ENCODE measurements around the gene CCDC171. TPM values are rescaled to one million over a fixed set of nuclear protein-coding genes. Genes with fewer than 3 reads are reported as not detected.

CCDC171 gene
- total and polyA plus RNA-seq, 10 of the 15 experiments (the other 5 are each of a cell fraction or from before 2014, with no cell fraction given): 1.00 to 7.2 (median 2.8) TPM

DNA sequence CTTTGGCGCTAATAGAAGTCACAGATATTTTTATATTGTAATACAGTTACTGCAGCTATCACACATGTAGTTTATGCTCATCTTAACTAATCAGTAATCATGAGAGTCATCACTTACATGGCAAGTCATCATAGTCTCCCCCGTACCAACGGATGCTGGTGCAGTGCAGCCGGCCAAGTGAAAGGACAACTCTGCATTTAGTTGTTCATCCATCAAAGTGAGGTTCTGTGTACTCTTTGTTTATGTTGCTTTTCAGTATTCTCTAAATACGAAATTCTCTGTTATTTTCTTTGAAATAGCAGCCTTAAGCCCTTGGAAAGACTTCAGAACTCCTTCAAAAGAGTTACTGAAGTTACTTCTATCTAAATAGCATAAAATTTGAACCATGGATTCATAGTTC, 216.7 kb downstream of the CCDC171 start (continued):
- TF ChIP-seq, protein P1, sequence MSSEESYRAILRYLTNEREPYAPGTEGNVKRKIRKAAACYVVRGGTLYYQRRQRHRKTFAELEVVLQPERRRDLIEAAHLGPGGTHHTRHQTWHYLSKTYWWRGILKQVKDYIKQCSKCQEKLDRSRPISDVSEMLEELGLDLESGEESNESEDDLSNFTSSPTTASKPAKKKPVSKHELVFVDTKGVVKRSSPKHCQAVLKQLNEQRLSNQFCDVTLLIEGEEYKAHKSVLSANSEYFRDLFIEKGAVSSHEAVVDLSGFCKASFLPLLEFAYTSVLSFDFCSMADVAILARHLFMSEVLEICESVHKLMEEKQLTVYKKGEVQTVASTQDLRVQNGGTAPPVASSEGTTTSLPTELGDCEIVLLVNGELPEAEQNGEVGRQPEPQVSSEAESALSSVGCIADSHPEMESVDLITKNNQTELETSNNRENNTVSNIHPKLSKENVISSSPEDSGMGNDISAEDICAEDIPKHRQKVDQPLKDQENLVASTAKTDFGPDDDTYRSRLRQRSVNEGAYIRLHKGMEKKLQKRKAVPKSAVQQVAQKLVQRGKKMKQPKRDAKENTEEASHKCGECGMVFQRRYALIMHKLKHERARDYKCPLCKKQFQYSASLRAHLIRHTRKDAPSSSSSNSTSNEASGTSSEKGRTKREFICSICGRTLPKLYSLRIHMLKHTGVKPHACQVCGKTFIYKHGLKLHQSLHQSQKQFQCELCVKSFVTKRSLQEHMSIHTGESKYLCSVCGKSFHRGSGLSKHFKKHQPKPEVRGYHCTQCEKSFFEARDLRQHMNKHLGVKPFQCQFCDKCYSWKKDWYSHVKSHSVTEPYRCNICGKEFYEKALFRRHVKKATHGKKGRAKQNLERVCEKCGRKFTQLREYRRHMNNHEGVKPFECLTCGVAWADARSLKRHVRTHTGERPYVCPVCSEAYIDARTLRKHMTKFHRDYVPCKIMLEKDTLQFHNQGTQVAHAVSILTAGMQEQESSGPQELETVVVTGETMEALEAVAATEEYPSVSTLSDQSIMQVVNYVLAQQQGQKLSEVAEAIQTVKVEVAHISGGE (CRISPR knock-in tag; IDR thresholded peaks at IDR 0.05): no peak
- TF ChIP-seq RELA (IDR thresholded peaks at IDR 0.05; ENCODE audit: borderline replicate concordance, partially characterized antibody): no peak

DNA sequence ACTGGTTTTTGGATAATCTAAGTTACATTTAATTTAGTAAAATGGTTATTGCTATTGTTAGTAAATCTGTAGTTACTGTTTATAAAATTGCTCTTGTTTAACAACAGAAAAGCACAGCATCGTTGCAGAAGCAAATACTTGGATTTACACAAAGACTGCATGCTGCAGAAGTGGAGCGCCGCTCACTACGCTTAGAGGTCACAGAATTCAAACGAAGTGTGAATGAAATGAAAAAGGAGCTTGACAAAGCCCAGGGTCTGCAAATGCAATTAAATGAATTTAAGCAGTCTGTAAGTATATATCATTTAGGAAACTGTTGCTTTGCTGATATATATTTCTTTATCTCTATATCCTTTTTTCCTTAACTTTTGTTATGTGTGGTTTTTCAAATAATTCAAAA, 226.0 kb downstream of the CCDC171 start:
- SMC1A ChIA-PET (ENCODE audit: uncharacterized antibody, unreplicated experiment): no interaction called here
- no peak overlapping the region for H3K27ac ChIP-seq (ENCODE audit: control insufficient read depth, insufficient read depth)
- CTCF ChIA-PET: no interaction called here
- no peaks in the 10 kb centered on the region for H3K27me3 ChIP-seq (replicated peaks in 1 of 2; ENCODE audit: control insufficient read depth in 2 of 2, insufficient read depth in 2 of 2, low read length in 1 of 2)
- POLR2A ChIA-PET: no interaction called here
- no peak overlapping the region for H3K4me2 ChIP-seq (ENCODE audit: control insufficient read depth, insufficient read depth)
- RAD21 ChIA-PET (ENCODE audit: unreplicated experiment): no interaction called here
- no peaks in the 10 kb centered on the region for H4K20me1 ChIP-seq (ENCODE audit: control insufficient read depth, insufficient read depth)
- FAIRE-seq: no peak
- H3K4me1 ChIP-seq (ENCODE audit: control insufficient read depth, insufficient read depth, low read length): no peaks in the 10 kb centered on the region
- 77% methylated on average over 5 of the region's 5 CpGs for WGBS (ENCODE audit: insufficient coverage, insufficient replicate concordance, low lambda C conversion rate, missing lambda C conversion rate)
- in situ Hi-C loops (cut with MboI): no loop called here
- intact Hi-C loops (cut with micrococcal nuclease; ENCODE audit: unreplicated experiment): no loop called here
- H3K9ac ChIP-seq (ENCODE audit: control insufficient read depth, insufficient read depth, low read length): no peak overlapping the region
- H3K79me2 ChIP-seq (ENCODE audit: control insufficient read depth, insufficient read depth, low read length): no peaks in the 10 kb centered on the region
- DNase-seq (ENCODE audit: low read depth, low spot score): no peak
- H3K36me3 ChIP-seq (ENCODE audit: control insufficient read depth in 2 of 2, insufficient read depth in 2 of 2, low read length in 1 of 2): no peaks in the 10 kb centered on the region
- no peak overlapping the region for H3K4me3 ChIP-seq
- no peak for ATAC-seq
- no TSS peak for BruUV-seq (replicated peaks)
- TF ChIP-seq CBX5 (IDR thresholded peaks at IDR 0.05; ENCODE audit: low read depth) (no peak), RAD21 (IDR thresholded peaks at IDR 0.05; ENCODE audit: insufficient read depth, low read depth, low read length) (no peak), ZNF24 (IDR thresholded peaks at IDR 0.05) (no peak), SMAD1 (IDR thresholded peaks at IDR 0.05; ENCODE audit: low read depth, partially characterized antibody) (no peak), MEF2A (IDR thresholded peaks at IDR 0.05; ENCODE audit: insufficient read depth, low read depth, low read length) (no peak), CHD1 (IDR thresholded peaks at IDR 0.05; ENCODE audit: low read depth, low read length) (no peak), SREBF2 (IDR thresholded peaks at IDR 0.05; ENCODE audit: low read length) (no peak), HDAC2 (IDR thresholded peaks at IDR 0.05) (no peak), KDM1A (IDR thresholded peaks at IDR 0.05; ENCODE audit: borderline replicate concordance) (no peak), SMC3 (IDR thresholded peaks at IDR 0.05; ENCODE audit: borderline replicate concordance, low read length) (no peak), MYB (IDR thresholded peaks at IDR 0.05; ENCODE audit: borderline replicate concordance, low read depth, low read length) (no peak), BHLHE40 (IDR thresholded peaks at IDR 0.05; ENCODE audit: borderline replicate concordance in 1 of 2, low read depth in 2 of 2, low read length in 1 of 2) (no peak), ESRRA (IDR thresholded peaks at IDR 0.05; ENCODE audit: low read length) (no peak)
- H3K9me3 ChIP-seq (replicated peaks; ENCODE audit: control insufficient read depth, insufficient read depth, low read length): no peaks in the 10 kb centered on the region
- no peak overlapping the region for H2AFZ ChIP-seq (ENCODE audit: control insufficient read depth, low read depth, low read length)

Data from GM12878 (cell line).